Stomach (tissue), 4 donors: ENCODE data around the gene ACTN1.

Experiments
- EP300 ChIP-seq: sonication (generic); formaldehyde crosslinking; IDR thresholded peaks from one replicate; pipeline ENCODE4 v1.6.1; 2017; ENCODE audit warnings: antibody characterized with exemption
- POLR2A ChIP-seq, 4 donors: fragments of 450-650 bp; IDR thresholded peaks; one replicate each; pipeline ENCODE4 v1.6.1; 2016; ENCODE audit warnings: antibody characterized with exemption in 4 of 4, control low read depth in 2 of 4, mild to moderate bottlenecking in 1 of 4, moderate library complexity in 1 of 4
- POLR2AphosphoS5 ChIP-seq, 3 donors: sonication (generic); formaldehyde crosslinking; IDR thresholded peaks; one replicate each; pipeline ENCODE4 v1.6.1; 2016; ENCODE audit warnings: antibody characterized with exemption in 3 of 3
- TF ChIP-seq, protein P1 (sequence below), 7 experiments: fragments of 450-650 bp in 4 of 7; fragments of 200-600 bp in 3 of 7; sonication (generic) in 3 of 7; IDR thresholded peaks; one replicate each; pipeline ENCODE4 v1.5.1; 2016 to 2019; ENCODE audit warnings: antibody characterized with exemption in 7 of 7, control low read depth in 2 of 7, mild to moderate bottlenecking in 1 of 7

DNA sequence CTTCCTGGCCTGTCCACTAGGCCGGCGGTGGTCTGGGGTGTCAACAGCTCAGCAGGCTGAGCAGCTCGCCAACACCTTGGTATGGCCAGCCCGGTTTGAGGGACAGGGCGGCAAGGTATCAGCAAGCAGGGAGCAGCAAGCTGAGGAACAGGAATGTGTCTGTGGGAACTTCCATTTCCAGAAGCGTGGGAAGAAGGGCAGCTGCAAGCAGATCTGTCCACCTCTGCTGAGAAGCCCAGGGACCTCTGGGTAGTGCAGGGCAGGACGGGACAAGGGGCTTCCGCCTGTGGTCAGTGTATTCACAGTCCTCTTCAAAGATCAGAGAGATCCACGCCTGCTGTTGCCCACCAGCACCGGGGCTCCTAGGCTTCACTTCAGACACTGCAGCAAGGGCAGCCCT is 36.0 kb downstream of the ACTN1 start:
- TF ChIP-seq, protein P1, sequence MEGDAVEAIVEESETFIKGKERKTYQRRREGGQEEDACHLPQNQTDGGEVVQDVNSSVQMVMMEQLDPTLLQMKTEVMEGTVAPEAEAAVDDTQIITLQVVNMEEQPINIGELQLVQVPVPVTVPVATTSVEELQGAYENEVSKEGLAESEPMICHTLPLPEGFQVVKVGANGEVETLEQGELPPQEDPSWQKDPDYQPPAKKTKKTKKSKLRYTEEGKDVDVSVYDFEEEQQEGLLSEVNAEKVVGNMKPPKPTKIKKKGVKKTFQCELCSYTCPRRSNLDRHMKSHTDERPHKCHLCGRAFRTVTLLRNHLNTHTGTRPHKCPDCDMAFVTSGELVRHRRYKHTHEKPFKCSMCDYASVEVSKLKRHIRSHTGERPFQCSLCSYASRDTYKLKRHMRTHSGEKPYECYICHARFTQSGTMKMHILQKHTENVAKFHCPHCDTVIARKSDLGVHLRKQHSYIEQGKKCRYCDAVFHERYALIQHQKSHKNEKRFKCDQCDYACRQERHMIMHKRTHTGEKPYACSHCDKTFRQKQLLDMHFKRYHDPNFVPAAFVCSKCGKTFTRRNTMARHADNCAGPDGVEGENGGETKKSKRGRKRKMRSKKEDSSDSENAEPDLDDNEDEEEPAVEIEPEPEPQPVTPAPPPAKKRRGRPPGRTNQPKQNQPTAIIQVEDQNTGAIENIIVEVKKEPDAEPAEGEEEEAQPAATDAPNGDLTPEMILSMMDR (IDR thresholded peaks at IDR 0.05), result no peak
- no peak for TF ChIP-seq POLR2A (IDR thresholded peaks at IDR 0.05)
- no peak for TF ChIP-seq POLR2AphosphoS5 (IDR thresholded peaks at IDR 0.05)
- no peak for TF ChIP-seq EP300
